ENCODE measurements around the gene IL9.
A peak's percentile ranks its signal among the peaks of the same experiment; 100 is the strongest.

IL9 gene

DNA sequence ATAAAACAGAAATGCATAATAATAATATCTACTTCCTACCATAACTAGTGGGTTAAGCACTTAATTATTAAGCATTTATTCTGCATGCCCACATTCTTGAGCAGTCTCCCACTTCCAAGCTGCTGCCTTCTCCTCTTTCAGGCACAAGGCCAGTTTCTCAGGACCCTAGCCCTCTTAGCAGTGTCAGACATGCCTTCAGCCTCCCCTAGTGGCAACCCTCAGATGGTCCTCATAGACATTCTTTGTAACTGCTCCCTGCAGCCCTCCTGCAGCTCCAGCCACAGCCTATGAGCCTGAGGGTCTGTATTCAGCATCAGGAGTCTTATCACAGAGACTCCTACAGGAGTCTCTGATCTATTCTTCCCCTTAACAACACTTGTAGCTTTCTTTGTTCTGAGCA lies 3.9 kb downstream of the IL9 start:
- no peak for DNase-seq (ENCODE audit: low spot score)
- FAIRE-seq: no peak

DNA sequence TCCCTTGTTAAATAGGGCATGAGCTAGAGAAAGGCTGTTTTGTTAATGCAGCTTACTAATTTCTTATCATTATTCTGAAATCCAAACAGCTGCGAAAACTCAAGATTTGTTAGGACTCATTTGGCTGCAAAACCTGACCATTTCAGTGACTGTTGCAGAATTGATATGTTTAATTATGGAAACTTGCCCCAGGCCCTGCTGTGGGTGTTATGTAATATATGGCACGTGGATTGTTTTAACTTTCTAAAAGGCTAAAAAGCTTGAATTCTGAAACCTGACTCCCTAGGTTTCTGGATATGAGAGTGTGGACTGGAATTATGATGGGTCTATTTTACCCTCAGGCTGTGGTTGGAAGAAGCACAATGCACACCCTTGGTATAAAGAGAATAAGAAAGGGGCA lies 4.4 kb downstream of the IL9 start:
- DNase-seq (ENCODE audit: low spot score): no peak
- FAIRE-seq: no peak

DNA sequence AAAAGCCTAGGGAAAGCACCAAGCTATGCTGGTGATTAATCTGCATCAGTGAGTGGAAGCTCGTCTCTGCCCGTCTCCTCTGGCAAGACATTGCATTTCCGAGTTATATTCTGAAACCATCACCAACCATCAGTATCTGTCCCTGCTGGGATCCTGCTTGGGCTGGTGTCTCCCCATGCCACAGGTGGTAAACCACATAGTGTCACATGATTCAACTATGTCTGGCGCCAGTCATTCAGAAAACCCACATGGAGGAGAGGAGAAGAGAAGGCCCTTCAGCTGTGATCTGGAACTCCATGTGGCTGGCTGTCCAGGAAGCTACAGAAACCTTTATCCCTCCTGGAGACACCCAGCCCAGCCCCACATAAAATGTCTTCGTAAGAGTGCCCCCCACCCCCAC lies 4.8 kb downstream of the IL9 start:
- no peak for FAIRE-seq
- DNase-seq (ENCODE audit: low spot score): no peak

DNA sequence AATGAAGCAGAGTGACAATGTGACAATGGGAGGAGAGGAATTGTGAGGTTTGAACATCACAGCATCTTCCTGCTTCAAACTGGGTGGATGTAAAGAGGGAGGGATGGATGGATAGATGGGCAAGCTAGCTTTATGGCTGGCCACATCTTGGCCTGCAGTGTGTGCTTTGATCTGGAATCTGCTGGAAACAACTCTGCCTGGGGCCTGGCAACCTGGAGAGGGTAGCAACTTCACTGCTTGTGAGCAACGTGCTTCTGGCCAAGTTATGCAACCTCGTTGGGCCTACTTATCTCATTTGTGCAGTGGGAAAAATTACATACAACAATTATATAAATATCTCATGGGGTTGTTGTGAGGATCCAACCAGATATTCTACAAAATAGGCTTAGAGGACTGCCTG lies 5.3 kb downstream of the IL9 start:
- FAIRE-seq: no peak
- DNase-seq (ENCODE audit: low spot score): no peak

DNA sequence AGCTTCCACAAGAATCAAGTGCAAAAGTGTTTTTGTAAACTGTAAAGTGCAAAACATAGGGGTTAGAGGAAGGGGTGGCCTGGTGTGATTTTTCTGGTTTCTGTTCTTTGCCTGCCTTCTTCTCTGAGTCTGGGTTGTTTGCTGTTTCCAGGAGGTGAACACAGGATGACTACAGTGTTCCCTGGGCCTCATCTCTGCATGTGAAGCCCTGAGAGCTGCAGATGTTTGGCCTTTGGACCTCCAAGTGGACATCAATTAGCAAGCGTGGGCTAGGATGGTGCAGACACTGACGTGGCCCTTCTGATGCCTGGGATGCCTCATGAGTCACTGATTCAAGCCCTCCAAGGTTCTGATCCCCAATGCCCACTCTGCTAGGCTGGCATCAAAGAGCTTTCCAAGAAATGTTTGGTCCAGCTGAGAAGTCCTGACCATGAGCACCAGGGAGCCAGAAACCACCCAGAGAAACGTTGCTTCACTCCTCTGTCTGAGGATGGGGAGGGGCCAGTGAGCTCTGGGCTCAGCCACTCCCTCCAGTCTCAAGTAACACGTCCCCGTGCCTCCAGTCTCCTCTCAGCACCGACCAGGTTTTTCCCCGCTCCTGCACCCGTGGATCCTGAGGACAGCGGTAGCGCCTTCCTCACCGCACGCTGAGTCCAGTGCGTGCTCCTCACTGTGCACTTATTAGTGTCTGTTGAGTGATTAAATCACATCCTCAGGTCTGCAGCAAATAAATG lies 7.6 kb downstream of the IL9 start:
- no peak for FAIRE-seq
- peak; percentile 35 for DNase-seq (ENCODE audit: low spot score)

DNA sequence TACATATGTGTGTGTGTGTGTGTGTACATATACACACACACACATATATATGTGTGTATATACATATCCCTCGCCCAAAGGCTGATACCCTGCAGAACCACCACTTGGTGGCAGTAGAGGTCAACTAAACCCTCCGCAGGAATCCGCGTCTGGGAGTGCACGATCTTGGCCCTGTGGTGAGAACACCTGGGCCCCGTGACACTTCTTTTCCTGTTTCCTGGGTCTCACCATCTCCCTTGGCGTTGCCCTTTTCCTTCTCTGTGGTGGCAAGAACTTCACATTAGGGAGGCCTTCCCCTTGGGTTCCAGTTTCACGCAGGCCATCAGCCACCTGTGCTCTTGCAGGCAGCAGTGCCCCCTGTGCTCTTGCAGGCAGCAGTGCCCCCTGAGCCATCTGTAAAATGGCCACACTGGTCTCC lies 8.2 kb downstream of the IL9 start:
- DNase-seq (ENCODE audit: low spot score) (peak; percentile 71), FAIRE-seq (peak; percentile 17)

DNA sequence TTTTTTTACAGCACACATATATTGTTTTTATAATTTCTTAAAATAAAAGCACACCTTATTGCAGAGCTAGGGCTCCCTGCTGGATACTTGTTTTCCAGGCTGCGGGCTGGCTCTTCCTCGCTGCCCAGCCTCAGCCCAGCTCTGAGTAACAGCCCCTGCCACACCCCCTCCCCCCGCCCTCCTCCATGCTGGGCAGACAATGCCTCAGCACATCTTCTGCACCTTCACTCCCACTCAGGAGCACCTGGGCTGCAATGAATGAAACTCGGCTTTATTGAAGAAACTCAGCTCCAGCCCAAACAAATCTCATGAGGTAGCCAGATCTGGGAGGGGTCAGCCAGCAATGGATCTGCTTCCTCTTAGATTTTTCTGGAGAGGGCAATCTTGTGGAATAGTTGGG lies 9.5 kb downstream of the IL9 start:
- no peak for DNase-seq (ENCODE audit: low spot score)
- no peak for FAIRE-seq

DNA sequence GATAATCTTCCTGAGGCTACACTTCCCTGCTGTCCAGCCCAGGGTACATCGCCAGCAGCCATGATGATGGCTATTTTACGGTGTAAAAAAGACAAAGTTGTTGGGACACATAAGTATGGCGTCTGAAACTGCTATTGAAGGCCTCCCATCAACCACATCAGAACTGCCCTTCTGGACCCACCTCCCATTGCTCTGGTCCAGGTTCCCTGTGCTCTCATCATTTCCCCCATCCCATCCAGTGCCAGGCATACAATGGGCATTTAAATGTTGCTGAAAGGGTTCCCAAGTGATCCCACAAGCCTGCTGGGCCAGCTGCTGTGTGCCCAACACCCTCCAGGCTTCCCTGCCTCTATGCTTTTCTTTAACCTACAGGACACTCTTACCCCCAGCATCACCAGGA lies 10.6 kb downstream of the IL9 start:
- DNase-seq (ENCODE audit: low spot score): no peak
- no peak for FAIRE-seq

DNA sequence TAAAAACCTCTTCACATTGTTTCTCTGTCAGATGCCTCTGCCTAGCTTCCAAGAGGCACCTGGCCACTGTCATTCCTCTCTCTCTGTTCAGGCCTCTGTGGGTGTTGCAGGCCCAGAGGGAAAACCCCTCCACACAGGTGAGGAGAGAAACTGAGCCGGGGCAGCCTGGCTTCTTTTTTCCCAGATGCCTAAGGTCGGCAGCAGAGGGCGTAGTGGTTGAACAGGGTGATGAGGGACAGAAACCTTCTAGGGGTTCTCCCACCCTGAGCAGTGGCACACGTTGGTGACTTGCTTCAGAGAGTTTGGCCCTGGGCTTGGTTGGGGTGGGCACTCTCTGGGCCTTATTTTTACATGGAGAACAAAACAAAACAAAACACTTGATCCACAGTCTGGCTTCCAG lies 12.2 kb downstream of the IL9 start:
- no peak for DNase-seq (ENCODE audit: low spot score)
- no peak for FAIRE-seq

DNA sequence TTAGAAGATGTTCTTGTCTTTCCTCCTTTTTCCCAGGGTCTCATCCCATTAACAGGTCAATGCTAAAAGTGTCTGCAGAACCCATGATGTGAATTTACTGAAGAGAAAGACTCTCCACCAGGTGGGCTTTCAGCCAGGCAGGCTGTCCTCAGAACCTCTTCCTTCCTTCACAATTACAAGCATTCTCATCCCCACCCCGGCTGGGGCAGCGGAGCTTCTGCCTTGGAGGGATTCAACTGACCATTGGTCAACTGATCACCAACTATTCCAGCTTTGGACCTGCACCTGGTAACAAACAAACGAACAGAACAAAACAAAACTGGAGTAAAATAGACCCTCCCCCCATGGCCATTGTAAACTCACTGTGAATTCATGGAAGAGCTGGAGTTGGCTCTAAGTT lies 12.6 kb downstream of the IL9 start:
- DNase-seq (ENCODE audit: low spot score): no peak
- FAIRE-seq: no peak

DNA sequence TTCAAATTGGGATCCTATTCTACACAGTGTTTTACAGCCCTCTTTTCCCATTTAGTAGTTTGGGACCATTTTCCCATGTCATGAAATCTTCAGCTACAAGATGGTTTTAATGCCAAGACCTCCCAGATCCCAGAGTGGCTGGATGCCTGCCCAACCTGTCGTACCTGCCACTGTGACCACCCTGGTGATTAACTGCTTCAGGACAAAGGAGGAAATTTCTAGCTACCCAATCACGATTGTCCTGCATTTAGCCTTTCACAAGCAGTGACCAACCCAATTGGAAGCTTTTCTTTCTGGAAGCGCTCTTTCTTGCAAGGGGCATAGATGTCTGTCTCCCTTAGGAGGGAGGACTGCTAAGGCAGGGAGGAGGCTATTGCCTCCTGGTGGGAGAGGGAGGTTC lies 13.8 kb downstream of the IL9 start:
- DNase-seq (ENCODE audit: low spot score) (no peak), FAIRE-seq (no peak)

DNA sequence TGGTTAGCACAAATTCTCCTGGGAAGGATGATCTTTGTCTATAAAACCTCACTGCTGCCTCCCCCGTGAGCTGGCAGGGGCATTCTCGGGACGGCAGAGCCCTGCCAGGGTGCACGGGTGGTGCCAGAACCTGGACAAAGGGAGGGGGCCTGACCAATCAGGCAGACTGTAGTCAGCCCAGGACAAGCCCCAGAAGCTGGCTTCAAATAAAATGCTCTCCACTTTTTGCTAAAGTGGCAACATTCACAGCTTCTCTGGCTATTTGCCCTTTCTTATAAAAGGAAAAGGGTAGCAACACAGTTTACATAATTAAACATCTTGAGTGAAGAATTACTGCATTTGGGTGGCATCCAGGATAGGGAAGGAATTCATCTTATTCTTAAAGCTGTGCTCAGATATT lies 14.4 kb downstream of the IL9 start:
- FAIRE-seq (no peak), DNase-seq (ENCODE audit: low spot score) (no peak)

DNA sequence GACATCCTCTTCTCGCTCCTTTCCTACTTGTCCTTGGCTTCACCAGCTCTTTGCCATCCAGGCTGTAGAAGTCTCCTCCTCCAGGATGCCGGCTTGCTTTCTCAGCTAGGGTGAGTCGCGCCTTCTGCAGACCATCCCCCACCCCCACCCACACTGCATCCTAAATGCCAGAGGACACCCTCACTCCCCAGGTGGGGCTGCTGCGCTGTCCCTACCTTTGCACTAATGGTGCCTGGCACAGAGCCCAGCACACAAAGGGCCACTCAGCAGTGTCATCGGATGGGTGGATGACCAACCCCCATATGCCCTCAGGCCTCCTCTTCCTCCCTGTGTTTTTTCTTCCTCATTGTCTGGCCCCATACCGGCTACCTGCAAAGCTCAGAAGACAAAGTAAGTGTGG lies 14.8 kb downstream of the IL9 start:
- no peak for DNase-seq (ENCODE audit: low spot score)
- FAIRE-seq: no peak

DNA sequence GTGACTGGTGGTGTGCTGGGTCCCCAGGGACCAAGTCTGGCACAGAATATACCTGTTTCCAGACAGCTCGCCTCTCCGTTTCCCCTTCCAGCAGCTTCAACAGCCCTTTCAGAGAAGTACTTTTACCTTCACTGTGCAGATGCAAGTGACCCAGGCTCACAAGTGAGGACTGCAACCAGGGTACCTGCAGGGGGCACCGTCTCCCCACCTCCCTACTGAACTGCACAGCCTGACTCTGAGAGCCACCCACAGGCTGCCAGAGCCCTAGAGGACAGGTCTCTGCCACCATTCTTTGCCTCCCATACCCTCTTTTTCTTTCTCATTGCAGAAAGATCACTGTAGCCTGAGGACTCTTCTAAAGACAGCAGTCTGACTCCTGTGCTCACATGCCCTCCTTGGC lies 15.4 kb downstream of the IL9 start:
- peak; percentile 41 for DNase-seq (ENCODE audit: low spot score)
- FAIRE-seq: no peak

DNA sequence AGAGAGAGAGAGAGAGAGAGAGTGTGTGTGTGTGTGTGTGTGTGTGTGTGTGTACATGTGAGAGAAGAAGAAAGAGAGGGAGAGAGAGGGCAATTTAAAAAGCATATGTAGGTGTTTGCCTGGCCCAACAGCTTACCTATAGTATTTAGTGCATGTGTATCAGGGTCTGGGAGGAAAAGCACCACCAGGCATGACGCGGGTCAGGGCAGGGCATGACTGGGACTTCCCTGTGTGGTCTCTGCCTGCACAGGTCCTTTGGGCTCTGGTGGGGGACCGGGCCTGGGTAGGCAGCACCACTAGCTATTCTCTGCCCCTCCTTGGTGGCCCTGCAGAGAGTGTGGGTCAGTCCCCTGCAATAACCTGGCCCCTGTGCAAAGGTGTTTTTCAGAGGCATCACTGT lies 16.1 kb downstream of the IL9 start:
- DNase-seq (ENCODE audit: low spot score): no peak
- FAIRE-seq: no peak

DNA sequence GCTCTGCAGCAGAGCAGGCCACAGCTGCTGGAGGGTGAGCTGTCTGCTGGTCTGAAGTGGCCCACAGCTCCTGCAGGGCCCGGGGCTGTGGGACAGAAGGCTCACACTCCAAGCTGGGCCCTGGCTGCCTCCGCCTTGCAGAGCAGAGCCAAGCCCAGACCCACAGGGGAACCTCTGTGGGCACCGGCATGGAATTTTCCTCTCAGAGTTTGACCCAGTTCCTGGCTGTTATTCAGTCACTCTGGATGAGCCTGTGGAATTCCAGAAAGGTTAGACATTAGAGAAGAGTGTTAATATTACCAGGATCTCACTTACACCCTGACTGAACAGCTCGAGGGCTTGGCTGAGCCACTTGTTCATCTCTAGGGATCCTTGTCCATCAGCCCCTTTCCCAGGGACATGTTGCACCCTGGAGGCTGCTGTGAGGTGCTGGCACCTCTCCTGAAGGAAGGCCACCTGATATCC lies 17.5 kb downstream of the IL9 start:
- DNase-seq (ENCODE audit: low spot score): no peak
- FAIRE-seq: no peak

DNA sequence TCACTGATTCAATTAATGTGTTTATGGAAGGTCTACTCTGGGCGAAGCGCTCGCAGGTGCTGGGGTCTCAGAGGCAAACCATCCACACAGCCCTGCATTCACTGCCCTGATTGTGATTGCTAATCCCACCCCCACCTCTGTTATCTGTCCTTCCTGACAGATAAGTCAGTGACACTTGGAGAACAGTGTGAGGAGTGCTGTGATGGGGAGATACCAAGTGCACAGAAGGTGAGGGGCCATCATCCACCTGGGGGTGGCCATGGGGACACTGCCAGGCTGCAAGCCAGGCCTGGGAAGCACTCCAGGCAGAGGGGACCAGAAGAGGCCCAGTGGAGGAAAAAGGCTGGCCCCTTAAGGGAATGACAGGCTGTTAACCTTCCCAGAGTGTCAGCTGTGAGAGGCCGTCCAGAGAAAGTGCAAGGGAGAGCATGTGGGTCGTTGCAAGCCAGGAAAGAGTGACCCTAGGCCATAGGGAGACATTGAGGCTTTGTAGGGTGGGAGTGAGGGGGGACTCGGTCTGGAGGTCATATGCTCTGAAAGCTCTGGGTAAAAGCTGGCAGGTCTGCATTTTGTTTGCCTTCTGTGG lies 18.0 kb downstream of the IL9 start:
- FAIRE-seq: peak; percentile 40
- DNase-seq (ENCODE audit: low spot score): no peak

DNA sequence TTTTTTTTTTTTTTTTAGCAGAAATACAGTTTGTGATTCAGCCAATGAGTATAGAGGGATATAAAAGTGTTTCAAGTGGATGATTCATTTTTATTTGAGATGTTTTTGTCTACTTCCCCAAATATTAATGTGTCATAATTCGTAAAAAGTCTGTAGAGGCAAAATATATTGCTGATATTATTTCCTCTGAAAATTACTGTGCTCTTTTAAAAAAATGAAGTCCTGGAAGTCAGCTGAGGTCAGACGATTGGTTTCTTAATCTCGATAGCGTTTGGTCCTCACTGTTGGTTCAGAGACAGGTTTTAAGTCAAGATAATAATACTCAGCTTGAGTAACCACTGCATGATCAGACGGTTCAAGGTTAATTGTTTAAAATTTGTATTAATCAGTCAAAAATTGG lies 19.5 kb downstream of the IL9 start:
- no peak for DNase-seq (ENCODE audit: low spot score)
- no peak for FAIRE-seq

DNA sequence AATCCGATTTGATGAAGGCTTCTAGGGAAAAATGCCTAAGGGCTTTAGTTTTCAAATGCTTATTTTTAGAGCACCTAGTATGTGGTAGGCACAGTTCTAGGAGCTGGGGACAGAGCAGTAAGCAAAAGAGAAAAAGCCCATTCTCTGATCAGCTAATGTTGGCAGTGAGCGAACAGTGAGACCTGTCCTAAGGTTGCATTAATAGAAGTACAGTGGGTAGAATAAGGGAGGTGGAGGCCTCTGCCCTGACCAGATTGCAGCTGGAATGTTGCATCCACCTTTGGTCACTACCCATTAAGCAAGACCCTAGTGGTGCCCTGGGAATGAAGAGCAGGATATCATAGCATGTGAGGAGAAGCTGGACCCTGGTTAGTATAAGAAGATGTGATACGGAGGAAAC lies 20.1 kb downstream of the IL9 start:
- FAIRE-seq: no peak
- no peak for DNase-seq (ENCODE audit: low spot score)

DNA sequence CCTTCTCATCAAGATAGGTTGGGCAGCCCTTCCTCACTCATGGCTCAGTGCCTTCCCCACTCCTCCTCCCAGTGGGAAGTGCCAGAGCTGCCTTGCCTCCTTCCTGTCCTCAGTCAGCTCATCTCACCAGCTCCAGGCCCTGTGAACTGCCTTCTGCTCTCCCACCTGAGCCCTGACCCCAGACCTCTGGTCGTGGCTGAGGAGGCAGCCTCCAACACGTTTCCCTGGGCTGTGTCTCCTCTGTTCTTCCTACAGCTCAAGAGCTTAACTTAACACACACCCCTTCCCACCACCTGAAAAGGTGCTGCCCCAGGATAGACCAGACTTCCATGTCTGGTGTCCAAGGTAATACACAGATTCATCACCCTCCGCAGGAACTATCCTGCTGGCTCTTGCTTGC lies 21.2 kb downstream of the IL9 start:
- no peak for FAIRE-seq
- no peak for DNase-seq (ENCODE audit: low spot score)

DNA sequence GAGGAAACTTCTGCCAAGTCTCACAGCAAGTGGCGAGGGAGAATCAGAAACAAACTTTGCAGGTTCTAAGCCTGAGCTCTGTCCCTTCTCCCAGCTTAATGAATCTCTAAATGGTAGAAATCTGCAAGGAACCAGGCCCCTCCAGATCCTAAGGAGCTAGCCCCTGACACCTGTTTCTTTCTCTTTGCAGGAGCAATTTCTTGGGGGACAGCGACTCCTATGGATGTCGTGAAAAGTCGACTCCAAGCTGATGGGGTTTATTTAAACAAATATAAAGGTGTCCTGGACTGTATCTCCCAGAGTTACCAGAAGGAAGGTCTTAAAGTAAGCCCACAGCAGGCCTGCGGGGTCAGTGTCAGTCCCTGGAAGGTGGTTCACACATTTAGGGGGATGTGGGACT lies 21.8 kb downstream of the IL9 start:
- no peak for DNase-seq (ENCODE audit: low spot score)
- FAIRE-seq: no peak

DNA sequence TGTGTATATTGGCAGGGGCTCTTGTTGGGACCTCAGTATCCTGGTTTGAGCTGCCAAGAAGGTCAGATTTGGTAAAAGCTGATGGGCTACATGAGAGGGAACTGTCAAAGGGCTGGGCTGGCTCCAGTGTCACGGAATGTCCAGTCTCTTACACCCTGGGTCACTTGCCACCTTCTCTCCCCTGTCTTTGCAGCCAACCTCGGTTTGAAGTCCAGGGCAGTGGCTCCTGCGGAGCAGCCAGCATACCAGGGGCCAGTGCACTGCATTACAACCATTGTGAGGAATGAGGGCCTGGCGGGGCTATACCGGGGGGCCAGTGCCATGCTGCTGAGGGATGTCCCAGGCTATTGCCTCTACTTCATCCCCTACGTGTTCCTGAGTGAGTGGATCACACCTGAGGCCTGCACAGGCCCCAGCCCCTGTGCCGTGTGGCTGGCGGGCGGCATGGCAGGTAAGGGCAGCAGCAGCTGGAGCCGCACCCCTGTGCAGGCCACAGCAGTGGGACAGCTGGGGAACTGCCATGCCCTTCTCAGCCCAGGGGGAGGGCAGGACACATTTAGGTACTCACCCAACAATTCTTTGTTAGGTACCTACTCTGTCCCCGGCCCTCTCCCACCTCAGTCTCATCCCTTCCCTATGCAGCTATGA lies 24.2 kb downstream of the IL9 start:
- no peak for FAIRE-seq

DNA sequence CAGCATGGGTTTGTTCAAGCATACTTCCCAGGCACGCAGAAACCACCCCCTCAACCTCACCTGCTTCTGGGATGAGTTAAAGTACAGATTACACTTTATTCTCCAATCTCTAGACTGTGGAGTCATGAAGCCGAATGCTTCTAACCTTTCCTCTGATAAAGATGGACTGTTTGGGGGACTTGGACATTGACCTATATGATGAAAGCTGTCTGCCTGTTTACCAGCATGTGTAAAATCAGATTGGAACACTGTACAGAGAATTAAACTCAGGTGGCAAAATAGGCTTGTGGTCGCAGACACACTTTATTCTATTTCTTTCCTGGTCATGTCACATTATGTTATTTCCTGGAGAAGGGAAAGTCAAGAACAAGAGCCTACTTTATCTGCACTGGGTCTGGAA lies 25.7 kb downstream of the IL9 start:
- DNase-seq (ENCODE audit: low spot score) (no peak), FAIRE-seq (no peak)

More for the DNA sequence above, 24.2 kb downstream of the IL9 start:
- DNase-seq (ENCODE audit: low spot score): no peak
